Measurements from ENCODE around the gene B4GALNT3. TPM values are rescaled to one million over a fixed set of nuclear protein-coding genes. Genes with fewer than 3 reads are reported as not detected.
A peak's percentile ranks its signal among the peaks of the same experiment; 100 is the strongest.

The B4GALNT3 gene
- total RNA-seq, 1 experiment from 2014 or later = 77.9 TPM

DNA sequence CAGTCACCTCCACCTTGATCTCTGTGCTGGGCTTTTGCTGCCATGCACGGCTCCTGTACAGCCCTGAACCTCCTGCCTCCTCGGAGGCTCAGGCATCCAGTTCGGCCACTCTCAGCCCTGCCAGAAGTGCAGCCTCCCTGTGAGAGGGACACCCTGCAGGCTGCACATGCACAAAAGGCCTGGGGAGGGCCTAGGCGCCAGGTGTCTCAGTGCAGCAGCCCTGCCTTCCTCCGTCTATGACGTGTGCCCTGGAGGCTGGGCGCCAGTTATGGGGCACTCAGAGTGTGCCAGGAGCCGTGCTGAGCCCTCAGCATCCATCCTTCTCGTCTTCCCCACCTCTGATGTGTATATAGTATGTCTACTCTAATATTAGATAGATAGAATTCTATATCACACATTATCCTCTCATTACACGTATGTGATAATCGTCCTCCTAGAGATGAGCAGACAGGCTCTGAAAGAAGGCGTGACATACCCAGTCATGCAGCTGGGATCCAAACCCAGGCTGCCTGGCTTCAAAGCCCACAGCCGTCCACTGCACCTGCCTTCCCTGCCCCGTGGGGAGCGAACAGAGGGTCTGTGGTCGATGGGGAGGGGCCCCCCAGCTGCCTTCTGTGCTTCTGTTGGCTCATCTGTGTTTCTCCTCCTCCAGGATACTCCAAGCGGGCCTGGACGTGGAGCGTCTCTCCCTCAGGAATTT is 101.1 kb downstream of the B4GALNT3 start:
- ChIA-PET CTCF (no interaction called here), POLR2A (no interaction called here)
- Mint-ChIP-seq H3K4me1 (ENCODE audit: low read depth, unreplicated experiment) (no peaks in the 10 kb centered on the region), H3K27ac (ENCODE audit: unreplicated experiment) (peak overlapping the region; percentile 3), H3K4me3 (ENCODE audit: unreplicated experiment) (no peak overlapping the region), H3K9me3 (ENCODE audit: unreplicated experiment) (no peaks in the 10 kb centered on the region), H3K36me3 (ENCODE audit: insufficient read depth, unreplicated experiment) (peaks cover 60% of the 10 kb centered on the region), H3K27me3 (ENCODE audit: insufficient read depth, unreplicated experiment) (no peaks in the 10 kb centered on the region)
- no peak for DNase-seq
- intact Hi-C loops (cut with micrococcal nuclease; ENCODE audit: unreplicated experiment) = no loop called here
- no TSS peak for BruUV-seq (replicated peaks)
- TF ChIP-seq, protein P1, sequence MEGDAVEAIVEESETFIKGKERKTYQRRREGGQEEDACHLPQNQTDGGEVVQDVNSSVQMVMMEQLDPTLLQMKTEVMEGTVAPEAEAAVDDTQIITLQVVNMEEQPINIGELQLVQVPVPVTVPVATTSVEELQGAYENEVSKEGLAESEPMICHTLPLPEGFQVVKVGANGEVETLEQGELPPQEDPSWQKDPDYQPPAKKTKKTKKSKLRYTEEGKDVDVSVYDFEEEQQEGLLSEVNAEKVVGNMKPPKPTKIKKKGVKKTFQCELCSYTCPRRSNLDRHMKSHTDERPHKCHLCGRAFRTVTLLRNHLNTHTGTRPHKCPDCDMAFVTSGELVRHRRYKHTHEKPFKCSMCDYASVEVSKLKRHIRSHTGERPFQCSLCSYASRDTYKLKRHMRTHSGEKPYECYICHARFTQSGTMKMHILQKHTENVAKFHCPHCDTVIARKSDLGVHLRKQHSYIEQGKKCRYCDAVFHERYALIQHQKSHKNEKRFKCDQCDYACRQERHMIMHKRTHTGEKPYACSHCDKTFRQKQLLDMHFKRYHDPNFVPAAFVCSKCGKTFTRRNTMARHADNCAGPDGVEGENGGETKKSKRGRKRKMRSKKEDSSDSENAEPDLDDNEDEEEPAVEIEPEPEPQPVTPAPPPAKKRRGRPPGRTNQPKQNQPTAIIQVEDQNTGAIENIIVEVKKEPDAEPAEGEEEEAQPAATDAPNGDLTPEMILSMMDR (IDR thresholded peaks at IDR 0.05; ENCODE audit: insufficient read depth in 1 of 2, low read depth in 1 of 2, low read length in 1 of 2, severe bottlenecking in 1 of 2, unreplicated experiment in 1 of 2) = no peak
- Histone ChIP-seq H3K4me1 (no peaks in the 10 kb centered on the region), H3K27me3 (replicated peaks; ENCODE audit: control insufficient read depth, insufficient read depth, low read length) (no peaks in the 10 kb centered on the region), H3K9me3 (no peaks in the 10 kb centered on the region), H3K36me3 (ENCODE audit: control insufficient read depth, insufficient read depth, low read length) (no peaks in the 10 kb centered on the region), H3K4me3 (ENCODE audit: low read depth, low read length) (no peak overlapping the region)

DNA sequence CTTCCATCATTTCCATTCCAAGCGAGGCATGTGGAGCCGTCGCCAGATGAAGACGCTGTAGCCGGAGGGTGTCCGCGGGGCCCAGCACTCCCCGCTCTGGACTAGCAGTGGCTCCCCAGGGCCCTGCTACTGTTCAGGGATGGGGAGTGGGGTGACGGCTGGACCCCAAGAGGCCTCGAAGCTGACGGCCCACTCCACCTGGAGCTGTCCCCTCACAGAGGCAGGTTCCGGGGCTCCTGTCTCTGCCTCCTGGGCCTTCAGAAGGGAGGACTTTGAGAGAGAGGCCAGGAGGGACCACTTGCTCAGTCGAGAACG is 101.6 kb downstream of the B4GALNT3 start:
- CTCF ChIA-PET = no interaction called here
- Histone ChIP-seq H3K4me3 (ENCODE audit: low read depth, low read length) (no peak overlapping the region), H3K9me3 (no peaks in the 10 kb centered on the region), H3K4me1 (no peaks in the 10 kb centered on the region), H3K27me3 (replicated peaks; ENCODE audit: control insufficient read depth, insufficient read depth, low read length) (no peaks in the 10 kb centered on the region), H3K36me3 (ENCODE audit: control insufficient read depth, insufficient read depth, low read length) (no peaks in the 10 kb centered on the region)
- Mint-ChIP-seq H3K4me1 (ENCODE audit: low read depth, unreplicated experiment) (no peaks in the 10 kb centered on the region), H3K27ac (ENCODE audit: unreplicated experiment) (peak overlapping the region; percentile 3), H3K4me3 (ENCODE audit: unreplicated experiment) (no peak overlapping the region), H3K27me3 (ENCODE audit: insufficient read depth, unreplicated experiment) (no peaks in the 10 kb centered on the region), H3K9me3 (ENCODE audit: unreplicated experiment) (no peaks in the 10 kb centered on the region), H3K36me3 (ENCODE audit: insufficient read depth, unreplicated experiment) (peaks cover 59% of the 10 kb centered on the region)
- intact Hi-C loops (cut with micrococcal nuclease; ENCODE audit: unreplicated experiment) = no loop called here
- DNase-seq = no peak
- POLR2A ChIA-PET = no interaction called here
- TF ChIP-seq, protein P1 (IDR thresholded peaks at IDR 0.05; ENCODE audit: insufficient read depth in 1 of 2, low read depth in 1 of 2, low read length in 1 of 2, severe bottlenecking in 1 of 2, unreplicated experiment in 1 of 2) = no peak
- no TSS peak for BruUV-seq (replicated peaks)

DNA sequence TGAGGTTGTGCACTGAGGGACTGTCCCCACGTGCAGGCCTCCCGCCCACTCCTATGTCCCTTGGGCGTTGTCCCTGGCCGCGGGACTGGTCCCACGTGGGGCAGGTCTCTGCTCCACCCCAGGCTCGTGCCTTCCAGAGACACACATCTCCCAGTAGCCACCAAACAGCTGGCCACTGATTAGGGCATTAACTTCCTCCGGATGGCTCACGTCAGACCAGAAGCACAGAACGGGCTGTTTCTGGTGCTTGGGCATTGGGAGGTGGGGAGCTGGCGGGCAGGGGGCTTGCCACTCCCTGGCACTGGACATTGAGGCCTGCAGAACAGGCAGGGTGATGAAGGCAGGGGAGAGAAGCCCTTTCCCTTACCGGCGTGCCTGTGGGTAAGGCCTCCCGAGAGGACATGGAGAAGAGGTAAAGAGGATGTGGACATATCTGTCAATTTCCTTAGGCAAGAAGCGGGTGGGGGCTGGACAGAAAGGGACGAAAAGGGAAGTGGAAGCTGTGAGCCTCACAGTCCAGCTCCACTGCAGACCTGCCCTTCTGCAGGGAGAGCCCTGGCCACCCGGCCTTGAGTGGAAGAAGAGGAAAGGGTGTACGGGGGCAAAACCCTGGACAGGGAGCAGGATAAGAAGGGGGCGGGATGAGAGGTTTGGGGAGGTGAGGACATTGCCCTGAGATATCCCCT is 102.3 kb downstream of the B4GALNT3 start:
- ChIA-PET CTCF (no interaction called here), POLR2A (interaction anchor here (0.6 kb wide), 1 partner anchor 1260 kb away, joined by 5 read pairs; no protein-coding TSS in a partner anchor)
- no peaks in the 10 kb centered on the region for H3K9me3 Mint-ChIP-seq (ENCODE audit: unreplicated experiment)
- no peaks in the 10 kb centered on the region for H3K9me3 ChIP-seq
- no peaks in the 10 kb centered on the region for H3K36me3 ChIP-seq (ENCODE audit: control insufficient read depth, insufficient read depth, low read length)
- no TSS peak for BruUV-seq (replicated peaks)
- no peak overlapping the region for H3K27ac Mint-ChIP-seq (ENCODE audit: unreplicated experiment)
- no peaks in the 10 kb centered on the region for H3K27me3 ChIP-seq (replicated peaks; ENCODE audit: control insufficient read depth, insufficient read depth, low read length)
- H3K4me3 ChIP-seq (ENCODE audit: low read depth, low read length) = no peak overlapping the region
- intact Hi-C loops (cut with micrococcal nuclease; ENCODE audit: unreplicated experiment) = no loop called here
- no peaks in the 10 kb centered on the region for H3K4me1 ChIP-seq
- H3K27me3 Mint-ChIP-seq (ENCODE audit: insufficient read depth, unreplicated experiment) = no peaks in the 10 kb centered on the region
- DNase-seq = peak in 1 of 2 experiments; percentile 41
- H3K4me3 Mint-ChIP-seq (ENCODE audit: unreplicated experiment) = no peak overlapping the region
- H3K4me1 Mint-ChIP-seq (ENCODE audit: low read depth, unreplicated experiment) = no peaks in the 10 kb centered on the region
- H3K36me3 Mint-ChIP-seq (ENCODE audit: insufficient read depth, unreplicated experiment) = peaks cover 56% of the 10 kb centered on the region
- TF ChIP-seq, protein P1 (IDR thresholded peaks at IDR 0.05; ENCODE audit: insufficient read depth in 1 of 2, low read depth in 1 of 2, low read length in 1 of 2, severe bottlenecking in 1 of 2, unreplicated experiment in 1 of 2) = no peak
